SKM-1 (cell line): ENCODE results near the gene EPB41L3.

Experiments used
- DNase-seq: peaks from one replicate; lab custom pipeline; 2025; ENCODE audit not compliant: unreplicated experiment; lab: John Stamatoyannopoulos, UW

Gene EPB41L3

GRCh38 chr18:5419030-5419429 is 124.8 kb downstream of the EPB41L3 start:
- no peak for DNase-seq

GRCh38 chr18:5417342-5417741 is 126.5 kb downstream of the EPB41L3 start:
- DNase-seq: no peak

- no peak for DNase-seq
Observed at GRCh38 chr18:5416112-5416511, 127.7 kb downstream of the EPB41L3 start.

DNA sequence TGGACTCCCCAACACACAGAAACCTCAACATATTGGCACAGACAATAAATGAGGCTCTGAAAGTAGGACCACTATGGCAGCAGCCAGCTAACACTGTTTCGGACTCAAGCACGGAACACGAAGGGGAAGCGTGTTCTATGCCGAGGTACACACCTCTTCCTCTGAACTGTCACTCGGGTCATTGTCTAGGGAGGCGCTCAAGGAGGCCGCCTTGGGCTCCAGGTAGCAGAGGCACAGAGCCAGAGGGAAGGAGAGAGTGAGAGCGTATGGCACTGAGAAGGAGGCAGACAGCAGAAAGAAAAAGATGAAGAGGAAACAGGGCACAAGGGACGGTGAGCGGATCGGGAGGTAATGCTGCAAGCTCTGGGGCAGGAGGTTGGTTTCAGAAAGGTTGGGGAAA is 128.1 kb downstream of the EPB41L3 start:
- no peak for DNase-seq

GRCh38 chr18:5415031-5415430 is 128.8 kb downstream of the EPB41L3 start:
- DNase-seq: no peak

DNA sequence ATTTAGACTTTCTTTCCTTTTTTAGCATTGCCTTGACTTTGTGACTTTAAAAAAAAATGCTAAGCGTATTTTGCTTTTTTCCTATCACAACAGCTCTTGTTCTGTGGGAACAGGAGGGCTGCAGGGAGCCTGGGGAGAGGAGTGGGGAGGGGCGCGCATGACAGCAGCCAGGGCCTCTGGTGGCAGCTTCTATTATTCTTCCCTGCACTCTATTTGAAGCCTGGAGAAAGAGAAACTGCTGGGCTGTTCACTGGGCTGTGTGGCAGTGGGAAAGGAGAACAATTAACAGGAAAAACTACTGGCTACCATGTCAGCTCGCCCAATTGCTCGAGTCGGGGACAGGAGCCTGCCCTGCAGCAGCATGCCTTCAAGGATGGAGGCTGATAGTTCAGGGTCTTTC is 129.3 kb downstream of the EPB41L3 start:
- DNase-seq: no peak

- DNase-seq: no peak
Observed at GRCh38 chr18:5413447-5413846, 130.3 kb downstream of the EPB41L3 start.

DNA sequence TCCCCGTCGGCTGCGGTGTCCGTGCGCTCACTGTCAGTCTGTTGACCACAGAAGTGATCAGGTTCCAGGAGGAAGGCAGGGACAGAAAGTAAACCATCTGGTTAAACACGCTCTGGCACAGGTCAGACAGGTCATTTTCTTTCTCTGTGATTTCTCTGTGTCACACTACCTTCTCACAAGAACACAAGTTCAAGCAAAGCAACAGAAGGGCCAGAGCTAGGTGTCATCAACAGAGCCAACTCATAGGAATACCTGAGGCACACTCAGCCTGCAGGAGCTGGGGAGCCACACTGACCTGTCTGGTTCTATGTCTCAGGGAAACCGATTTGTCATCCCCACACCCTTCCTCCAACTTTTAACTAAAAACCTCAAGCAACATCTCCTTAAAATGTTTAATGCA is 133.2 kb downstream of the EPB41L3 start:
- DNase-seq: no peak

- no peak for DNase-seq
Observed at GRCh38 chr18:5398269-5398668, 145.5 kb downstream of the EPB41L3 start.

GRCh38 chr18:5397102-5397501 is 146.7 kb downstream of the EPB41L3 start:
- DNase-seq: no peak

DNA sequence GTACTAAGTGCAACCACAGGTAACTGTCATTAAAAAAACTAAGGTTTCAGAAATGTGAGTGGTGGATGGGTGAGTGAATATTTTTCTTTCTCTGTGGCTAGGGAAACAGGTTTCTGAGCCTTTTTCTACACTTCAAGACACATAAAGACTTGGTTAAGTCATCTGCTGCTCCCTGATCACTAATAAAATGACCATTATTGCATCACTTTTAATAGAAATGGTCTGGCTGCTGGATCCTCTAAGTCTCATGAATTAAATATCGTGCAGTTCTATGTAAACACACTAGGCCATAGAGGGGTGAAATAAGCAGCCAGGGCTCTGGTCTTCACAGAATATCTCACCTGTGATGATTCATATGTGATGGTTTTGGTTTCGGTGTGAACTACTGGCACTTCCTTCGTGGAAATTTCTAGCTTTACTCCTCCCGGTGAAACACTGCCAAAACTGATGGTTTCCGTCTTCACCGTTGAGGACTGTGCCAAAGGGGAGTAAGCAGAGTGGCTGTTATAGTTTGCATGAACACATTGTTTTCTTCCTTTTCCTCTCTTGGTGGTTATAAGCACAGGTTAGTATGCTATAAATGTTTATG is 147.8 kb downstream of the EPB41L3 start:
- DNase-seq: no peak

DNA sequence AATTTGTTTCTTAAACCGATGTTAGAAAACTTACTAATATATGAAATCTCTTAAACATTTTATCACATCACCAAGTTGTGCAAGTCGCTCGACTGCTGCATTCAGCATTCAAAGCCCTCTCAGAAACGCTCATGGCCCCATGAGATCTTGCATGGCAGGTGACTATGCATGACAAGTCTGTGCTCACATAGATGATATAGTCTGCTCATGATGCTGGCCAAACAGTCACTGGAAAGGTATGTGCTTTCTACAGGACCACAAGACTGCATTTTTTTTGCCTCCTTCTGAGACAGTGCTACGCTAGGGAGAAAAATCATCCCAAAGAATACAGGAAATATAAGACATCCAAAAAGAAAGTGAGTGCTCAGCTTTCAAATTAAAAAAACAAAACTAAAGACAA is 150.0 kb downstream of the EPB41L3 start:
- no peak for DNase-seq

DNA sequence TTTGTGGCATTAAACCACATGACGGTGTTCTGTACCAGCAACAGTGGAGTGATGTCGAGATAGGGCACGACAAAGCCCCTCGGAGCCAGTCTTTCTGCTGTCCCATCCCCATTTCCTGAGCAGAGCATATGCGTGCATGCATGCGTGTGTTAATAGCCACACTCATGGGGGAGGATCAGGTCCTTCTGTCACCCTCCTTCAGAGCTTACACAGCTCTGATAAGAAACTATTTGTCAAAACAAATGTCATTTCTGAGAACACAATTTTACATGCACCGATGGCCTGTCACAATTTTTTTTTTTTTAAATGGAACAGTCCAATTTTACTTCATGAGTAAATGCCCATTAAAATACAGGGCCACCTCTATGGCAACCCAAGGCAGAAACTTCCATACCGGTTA is 152.4 kb downstream of the EPB41L3 start:
- DNase-seq: no peak

- DNase-seq: no peak
Observed at GRCh38 chr18:5389356-5389755, 154.4 kb downstream of the EPB41L3 start.

DNA sequence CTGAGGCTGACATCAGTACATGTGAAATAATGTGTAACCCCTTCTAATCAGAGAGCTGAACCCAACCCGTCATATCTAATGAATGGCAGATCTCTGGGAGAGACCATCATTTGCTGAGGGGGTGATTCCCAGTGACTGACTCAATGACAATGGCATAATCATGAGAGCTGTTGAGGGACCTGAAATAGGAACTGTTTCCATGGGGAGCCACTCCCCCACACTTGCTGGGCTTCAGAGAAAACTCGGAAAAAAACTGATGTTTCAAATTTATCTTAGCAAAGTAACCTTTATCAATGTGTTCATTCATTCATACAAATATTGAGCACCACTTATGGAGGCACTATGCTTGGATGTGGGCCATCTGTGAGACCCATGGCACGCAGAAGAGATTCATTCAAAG is 154.9 kb downstream of the EPB41L3 start:
- no peak for DNase-seq

DNA sequence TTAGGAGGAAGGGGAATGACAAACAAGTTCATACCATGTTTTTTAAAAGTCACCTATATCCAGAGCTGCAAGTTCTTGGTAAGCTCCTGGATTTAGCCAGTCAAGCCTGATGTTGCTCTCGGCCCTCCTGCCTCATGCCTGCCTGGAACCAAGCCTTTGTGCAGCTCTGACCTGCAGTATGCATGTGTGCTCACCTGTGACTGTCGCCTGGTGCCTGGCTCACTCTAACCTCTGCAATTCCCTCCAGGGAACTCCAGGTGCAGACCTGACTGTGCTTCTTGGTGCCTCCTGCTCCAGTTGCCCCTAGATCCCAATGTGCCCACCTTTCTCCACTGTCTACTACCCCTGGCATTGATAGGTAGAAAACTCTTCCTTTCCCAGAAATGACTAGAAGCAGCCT is 163.2 kb downstream of the EPB41L3 start:
- DNase-seq: no peak

- DNase-seq: no peak
Observed at GRCh38 chr18:5376986-5377385, 166.8 kb downstream of the EPB41L3 start.

- no peak for DNase-seq
Observed at GRCh38 chr18:5370332-5370731, 173.5 kb downstream of the EPB41L3 start.

DNA sequence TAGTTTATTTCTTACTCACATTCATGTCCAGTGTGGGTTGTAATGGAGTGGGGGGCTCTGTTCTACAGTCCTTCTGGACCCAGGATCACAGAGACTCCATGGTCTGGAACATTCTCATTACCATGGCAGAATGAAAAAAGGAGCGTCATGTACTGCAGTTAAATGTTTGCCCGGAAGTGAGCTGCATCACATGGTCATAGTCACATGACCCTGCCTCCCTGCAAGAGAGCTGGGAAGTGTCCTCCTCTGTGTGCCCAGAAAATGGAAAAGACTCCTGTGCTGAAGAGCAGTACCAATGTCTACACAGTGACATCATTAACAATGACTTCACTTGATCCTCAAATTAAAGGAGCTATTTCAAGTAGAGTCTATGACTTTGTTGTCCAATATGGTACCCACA is 174.3 kb downstream of the EPB41L3 start:
- no peak for DNase-seq

GRCh38 chr18:5365443-5365842 is 178.4 kb downstream of the EPB41L3 start:
- no peak for DNase-seq

DNA sequence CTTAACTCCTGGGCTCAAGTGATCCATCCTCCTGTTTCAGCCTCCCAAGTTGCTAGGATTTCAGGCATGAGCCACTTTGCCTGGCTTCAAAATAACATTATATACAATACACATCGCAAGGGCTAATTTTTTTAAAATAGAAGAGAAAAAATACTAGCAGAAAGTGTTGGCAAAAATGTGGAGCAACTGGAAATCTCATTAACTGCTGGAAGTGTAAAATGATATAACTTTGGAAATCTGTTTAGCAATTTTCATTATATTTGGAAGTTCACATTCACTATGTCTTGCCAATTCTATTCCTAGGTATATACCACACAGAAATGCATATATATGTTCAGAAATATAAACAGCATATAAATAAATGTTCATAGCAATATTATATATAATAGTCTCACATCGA is 193.2 kb downstream of the EPB41L3 start:
- no peak for DNase-seq
